ENCODE data around the gene CLEC20A.

DNA sequence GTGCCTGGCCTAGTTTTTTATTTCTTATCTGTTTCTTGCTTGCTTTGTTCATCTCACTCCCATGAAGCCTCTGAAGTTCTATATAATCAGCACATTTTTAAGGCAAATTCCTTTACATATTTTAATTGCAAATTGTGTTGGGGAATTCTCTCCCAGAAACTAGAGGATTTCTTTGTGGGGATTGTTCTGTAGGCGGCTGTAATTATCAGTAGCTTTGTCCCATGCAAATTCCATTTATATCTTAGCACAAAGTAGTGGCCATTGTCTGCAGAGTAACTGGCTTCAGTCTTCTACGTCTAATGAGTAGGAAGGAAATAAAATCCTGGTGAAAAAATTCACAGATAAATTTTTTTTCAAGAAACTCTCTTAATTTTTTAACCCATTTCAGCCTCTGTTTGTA is 35.7 kb downstream of the CLEC20A start:
- TF ChIP-seq, protein P1, sequence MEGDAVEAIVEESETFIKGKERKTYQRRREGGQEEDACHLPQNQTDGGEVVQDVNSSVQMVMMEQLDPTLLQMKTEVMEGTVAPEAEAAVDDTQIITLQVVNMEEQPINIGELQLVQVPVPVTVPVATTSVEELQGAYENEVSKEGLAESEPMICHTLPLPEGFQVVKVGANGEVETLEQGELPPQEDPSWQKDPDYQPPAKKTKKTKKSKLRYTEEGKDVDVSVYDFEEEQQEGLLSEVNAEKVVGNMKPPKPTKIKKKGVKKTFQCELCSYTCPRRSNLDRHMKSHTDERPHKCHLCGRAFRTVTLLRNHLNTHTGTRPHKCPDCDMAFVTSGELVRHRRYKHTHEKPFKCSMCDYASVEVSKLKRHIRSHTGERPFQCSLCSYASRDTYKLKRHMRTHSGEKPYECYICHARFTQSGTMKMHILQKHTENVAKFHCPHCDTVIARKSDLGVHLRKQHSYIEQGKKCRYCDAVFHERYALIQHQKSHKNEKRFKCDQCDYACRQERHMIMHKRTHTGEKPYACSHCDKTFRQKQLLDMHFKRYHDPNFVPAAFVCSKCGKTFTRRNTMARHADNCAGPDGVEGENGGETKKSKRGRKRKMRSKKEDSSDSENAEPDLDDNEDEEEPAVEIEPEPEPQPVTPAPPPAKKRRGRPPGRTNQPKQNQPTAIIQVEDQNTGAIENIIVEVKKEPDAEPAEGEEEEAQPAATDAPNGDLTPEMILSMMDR (IDR thresholded peaks at IDR 0.05) = no peak
- TF ChIP-seq POLR2A (IDR thresholded peaks at IDR 0.05) (no peak), EP300 (IDR thresholded peaks at IDR 0.05) (no peak)
